C4-2B (cell line): Measurements from ENCODE around the gene SEBOX.

Experiments used
- H3K27ac ChIP-seq: fragments of 450-650 bp; 2 replicates; pipeline ENCODE4 v1.5.1; 2017
- ZFX ChIP-seq: fragments of 450-650 bp; IDR thresholded peaks from 2 replicates; pipeline ENCODE4 v1.6.1; 2017
- TF ChIP-seq, protein P1 (sequence below): fragments of 450-650 bp; conservative IDR thresholded peaks from 2 replicates; pipeline ENCODE4 v1.5.1; 2017; ENCODE audit warnings: mild to moderate bottlenecking

SEBOX gene

DNA sequence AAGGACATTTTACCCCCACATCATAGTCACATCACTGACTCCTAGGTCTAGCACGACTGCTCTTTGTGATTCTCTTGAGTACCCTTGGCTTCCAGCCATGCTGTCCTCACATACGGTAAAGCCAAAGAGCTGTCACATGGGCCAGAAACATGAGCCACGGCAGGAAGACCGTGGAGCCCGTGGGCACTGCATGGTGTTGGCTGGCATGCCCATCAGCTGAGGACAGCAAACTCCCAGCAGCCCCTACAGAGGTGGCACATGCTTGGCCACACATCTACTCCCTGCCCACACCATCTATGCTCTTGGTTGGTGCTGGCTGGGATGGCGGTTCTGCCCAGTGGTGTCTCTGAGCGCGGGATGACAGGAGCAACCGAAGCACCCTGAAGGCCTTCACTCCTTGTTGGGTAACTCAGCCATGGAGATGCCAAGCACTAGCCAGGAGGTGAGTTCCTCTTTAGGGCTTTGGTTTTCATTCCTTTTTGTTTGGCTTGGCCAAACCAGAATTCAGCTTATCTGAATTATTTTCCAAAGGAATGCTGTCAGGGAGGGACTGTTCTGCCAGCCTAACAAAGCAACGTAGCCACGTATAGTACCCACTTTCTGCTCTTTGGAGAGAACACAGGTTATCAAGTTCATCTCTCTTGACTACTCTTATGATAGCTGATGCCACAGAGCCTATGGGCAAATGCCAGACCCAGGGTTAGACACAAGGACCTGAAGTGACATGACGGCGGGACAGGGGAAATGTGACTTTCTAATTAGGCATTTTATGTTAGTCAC is 19.4 kb downstream of the SEBOX start:
- peak overlapping the region; percentile 7; the same call in 1 of the 2 replicates for H3K27ac ChIP-seq

DNA sequence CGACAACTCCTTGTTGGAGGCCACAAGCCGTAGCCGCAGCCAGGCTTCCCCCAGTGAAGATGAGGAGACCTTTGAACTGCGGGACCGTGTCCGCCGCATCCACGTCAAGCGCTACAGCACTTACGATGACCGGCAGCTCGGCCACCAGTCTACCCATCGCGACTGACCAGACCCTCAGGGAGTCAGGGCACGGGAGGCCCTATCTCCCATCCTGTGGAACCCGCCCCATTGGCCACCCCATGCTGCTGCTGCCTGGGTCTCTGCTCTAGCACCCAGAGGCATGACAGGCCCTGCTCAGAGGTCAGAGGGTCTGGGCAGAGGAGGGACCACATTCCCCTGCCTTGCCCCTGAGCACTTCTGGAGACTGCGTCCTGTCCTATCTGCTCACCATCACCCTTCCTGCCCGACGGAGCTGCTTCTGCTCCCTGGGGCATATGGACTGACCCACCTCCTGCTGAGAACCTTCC is 20.5 kb downstream of the SEBOX start:
- TF ChIP-seq ZFX, result no peak
- TF ChIP-seq, protein P1, sequence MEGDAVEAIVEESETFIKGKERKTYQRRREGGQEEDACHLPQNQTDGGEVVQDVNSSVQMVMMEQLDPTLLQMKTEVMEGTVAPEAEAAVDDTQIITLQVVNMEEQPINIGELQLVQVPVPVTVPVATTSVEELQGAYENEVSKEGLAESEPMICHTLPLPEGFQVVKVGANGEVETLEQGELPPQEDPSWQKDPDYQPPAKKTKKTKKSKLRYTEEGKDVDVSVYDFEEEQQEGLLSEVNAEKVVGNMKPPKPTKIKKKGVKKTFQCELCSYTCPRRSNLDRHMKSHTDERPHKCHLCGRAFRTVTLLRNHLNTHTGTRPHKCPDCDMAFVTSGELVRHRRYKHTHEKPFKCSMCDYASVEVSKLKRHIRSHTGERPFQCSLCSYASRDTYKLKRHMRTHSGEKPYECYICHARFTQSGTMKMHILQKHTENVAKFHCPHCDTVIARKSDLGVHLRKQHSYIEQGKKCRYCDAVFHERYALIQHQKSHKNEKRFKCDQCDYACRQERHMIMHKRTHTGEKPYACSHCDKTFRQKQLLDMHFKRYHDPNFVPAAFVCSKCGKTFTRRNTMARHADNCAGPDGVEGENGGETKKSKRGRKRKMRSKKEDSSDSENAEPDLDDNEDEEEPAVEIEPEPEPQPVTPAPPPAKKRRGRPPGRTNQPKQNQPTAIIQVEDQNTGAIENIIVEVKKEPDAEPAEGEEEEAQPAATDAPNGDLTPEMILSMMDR, result no peak
- H3K27ac ChIP-seq, result no peak overlapping the region

More for the DNA sequence above, 19.4 kb downstream of the SEBOX start:
- no peak for TF ChIP-seq ZFX
- TF ChIP-seq, protein P1, result no peak

DNA sequence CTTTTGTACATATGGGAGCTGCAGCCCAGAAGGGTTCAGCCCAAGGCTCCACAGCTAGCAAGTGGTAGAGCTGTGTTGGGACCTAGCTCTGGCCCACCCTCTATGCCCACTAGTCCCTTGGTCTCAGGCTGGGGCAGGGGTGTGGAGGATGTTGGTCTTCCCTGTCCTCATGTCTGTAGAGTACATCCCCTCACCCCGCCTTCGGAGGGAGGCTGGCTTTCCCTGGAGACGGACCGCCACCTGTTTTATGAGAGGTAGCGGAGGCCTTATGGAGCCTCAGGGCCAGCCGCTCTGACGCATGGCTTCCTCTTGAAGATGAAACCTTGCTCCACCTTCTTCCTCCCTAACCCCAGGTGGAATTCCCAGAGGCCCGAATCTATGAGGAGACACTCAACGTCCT is 21.0 kb downstream of the SEBOX start:
- H3K27ac ChIP-seq, result no peak overlapping the region
- no peak for TF ChIP-seq ZFX
- TF ChIP-seq, protein P1, result no peak

DNA sequence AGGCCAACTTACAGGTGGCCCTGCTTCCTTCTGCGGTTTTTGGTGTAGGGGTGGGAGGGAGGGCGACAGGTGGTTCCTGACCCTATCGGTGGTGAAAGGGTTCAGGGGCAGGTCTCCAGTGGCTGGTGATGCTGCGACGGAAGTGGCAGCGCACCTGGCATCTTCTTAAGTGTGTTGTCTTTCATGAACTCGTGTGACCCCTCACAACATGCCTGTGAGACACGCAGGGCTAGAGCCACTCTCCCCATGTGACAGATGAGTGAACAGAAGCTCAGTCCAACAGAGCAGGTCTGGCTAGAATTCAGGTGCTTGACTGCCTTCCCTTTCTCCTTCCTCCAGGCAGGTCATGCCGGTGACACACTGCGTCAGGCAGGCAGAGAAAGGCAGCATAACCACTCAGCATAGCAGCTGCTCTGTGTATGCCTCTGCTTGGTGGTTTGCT is 21.5 kb downstream of the SEBOX start:
- no peak overlapping the region for H3K27ac ChIP-seq
- no peak for TF ChIP-seq ZFX
- TF ChIP-seq, protein P1, result no peak

DNA sequence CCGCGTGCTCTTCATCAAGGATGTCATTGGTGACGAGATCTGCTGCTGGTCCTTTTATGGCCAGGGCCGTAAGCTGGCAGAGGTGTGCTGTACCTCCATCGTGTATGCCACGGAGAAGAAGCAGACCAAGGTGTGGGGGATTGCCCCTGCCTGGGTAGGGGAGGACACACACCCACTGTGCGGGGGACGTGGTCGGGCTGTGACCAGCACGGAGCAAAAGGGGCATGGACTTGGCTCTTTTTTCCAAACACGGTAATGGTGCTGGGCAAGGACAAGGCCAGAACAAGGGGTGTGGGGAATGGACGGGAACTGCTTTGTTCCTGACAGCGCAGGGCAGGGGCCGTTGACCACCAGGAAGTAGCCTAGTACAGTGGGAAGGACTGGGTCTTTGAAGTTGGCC is 22.7 kb downstream of the SEBOX start:
- no peak overlapping the region for H3K27ac ChIP-seq
- TF ChIP-seq ZFX, result no peak
- TF ChIP-seq, protein P1, result no peak

DNA sequence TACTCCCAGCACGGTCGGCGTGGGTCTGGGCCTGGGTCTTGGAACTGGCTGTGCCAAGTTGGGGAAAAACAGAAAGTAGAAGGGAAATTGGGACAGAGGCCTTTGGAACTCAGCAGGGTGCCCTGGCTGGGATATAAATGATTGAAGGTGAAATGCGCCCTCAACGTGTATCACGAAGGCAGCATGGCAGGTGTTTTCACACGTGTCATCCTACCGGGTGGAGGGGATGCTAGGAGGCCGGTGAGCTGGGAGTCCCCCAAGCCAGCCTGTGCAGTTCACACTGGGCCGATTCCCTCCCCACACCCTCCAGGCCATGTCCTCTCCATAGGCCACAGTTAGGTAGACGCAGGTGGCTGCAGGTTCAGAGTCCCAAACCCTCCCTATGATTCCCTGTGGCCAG is 23.5 kb downstream of the SEBOX start:
- TF ChIP-seq, protein P1, result no peak
- TF ChIP-seq ZFX, result no peak
- no peak overlapping the region for H3K27ac ChIP-seq

DNA sequence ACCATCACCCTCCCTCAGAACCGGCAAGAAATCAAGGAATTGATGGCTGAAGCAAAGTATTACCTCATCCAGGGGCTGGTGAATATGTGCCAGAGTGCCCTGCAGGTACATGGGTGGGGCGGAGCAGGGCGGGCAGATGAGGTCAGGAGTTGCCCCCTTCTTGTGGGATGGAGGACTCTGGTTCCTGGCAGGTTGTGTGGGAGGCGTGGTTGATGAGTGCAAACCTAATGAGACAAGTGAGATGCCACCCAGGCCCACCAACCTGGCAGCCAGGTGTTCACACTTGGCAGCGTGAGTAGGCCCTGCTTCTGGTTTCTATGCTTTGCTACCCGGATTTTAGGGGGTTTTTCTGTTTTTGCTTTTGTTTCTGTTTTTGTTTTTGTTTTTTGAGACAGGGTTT is 24.6 kb downstream of the SEBOX start:
- TF ChIP-seq ZFX, result no peak
- TF ChIP-seq, protein P1, result no peak
- no peak overlapping the region for H3K27ac ChIP-seq
